ENCODE data around the gene HEPN1. TPM values are rescaled to one million over a fixed set of nuclear protein-coding genes. Genes with fewer than 3 reads are reported as not detected.
A peak's percentile ranks its signal among the peaks of the same experiment; 100 is the strongest.

HEPN1 gene
- total RNA-seq, 2 experiments from 2014 or later: not detected

DNA sequence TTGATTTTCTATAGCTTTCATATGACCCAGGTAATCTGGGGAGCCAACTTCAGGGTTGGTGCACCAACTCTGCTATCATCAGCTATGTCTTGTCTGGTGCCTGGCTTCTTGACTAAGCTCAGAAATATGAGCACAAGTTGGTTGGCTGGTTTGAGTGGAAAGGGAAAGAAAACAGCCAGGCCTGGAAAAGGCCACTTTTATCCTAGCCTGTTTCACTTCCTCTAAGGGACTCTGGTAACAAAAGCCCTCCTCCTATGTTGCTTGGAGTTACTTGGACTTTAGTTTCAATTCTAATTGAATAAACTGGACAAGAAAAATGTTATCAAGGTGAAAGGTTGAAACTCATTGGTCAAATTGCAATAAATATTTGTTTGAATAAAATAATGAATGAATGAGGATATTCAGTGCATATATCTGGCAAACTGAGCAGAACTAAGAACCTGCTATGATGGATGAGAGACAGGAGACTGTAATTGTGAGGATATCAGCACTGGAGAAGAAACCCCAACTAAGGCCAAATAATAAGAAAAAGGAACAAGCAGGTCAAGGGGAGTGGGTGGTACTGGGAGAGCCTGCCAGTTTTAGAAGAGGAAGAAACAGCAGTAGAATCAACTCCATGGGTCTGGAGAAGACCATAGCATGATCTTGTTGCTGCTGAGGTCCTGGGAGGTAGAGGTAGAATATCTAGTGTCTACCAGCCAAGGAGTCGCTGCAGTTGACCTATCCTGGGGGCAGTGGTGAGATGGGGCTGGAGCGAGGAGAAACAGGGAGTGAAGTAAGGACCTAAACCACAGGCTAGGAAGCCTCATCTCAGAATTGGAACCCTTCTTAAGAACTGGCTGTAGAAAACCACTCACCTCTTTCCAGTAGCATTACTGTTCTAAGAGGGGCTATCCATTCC, 29.6 kb upstream of the HEPN1 start:
- Mint-ChIP-seq H3K27me3 (peaks cover 19% of the 10 kb centered on the region), H3K27ac (no peak overlapping the region), H3K9me3 (ENCODE audit: low read depth) (no peaks in the 10 kb centered on the region), H3K4me3 (no peak overlapping the region), H3K36me3 (no peaks in the 10 kb centered on the region), H3K4me1 (no peaks in the 10 kb centered on the region)
- CTCF ChIA-PET: interaction anchor here (0.7 to 1.5 kb wide), 3 partner anchors 13 to 254 kb away, joined by 3 to 7 read pairs (median 5); no protein-coding TSS in a partner anchor
- ATAC-seq (no peak), DNase-seq (no peak)

DNA sequence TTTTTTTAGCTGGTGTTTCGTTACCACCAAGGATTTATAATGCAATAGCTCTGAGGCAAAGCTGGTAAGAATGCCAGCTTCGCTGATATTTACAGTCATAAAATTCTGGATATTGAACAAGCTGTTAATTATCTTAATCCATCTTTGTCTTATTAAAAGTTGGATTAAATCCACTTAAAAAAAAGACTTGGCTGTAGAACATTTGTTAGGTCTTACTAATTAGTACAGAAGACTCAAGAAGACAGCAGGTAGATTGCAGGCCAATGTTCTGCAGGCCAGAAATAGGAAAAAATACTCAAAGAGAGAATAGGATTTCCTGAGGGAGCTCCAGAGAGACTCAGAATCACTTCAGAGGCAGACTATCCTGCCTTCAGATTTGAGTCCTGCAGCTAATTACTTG, 28.9 kb upstream of the HEPN1 start:
- H3K36me3 Mint-ChIP-seq: no peaks in the 10 kb centered on the region
- no peak overlapping the region for H3K4me3 Mint-ChIP-seq
- DNase-seq (no peak), ATAC-seq (no peak)
- no peaks in the 10 kb centered on the region for H3K4me1 Mint-ChIP-seq
- no peaks in the 10 kb centered on the region for H3K9me3 Mint-ChIP-seq (ENCODE audit: low read depth)
- H3K27ac Mint-ChIP-seq: no peak overlapping the region
- peaks cover 19% of the 10 kb centered on the region for H3K27me3 Mint-ChIP-seq
- CTCF ChIA-PET: interaction anchor here (0.7 to 1.5 kb wide), 3 partner anchors 14 to 253 kb away, joined by 3 to 7 read pairs (median 3); partner anchors contain the start of gene HEPACAM

DNA sequence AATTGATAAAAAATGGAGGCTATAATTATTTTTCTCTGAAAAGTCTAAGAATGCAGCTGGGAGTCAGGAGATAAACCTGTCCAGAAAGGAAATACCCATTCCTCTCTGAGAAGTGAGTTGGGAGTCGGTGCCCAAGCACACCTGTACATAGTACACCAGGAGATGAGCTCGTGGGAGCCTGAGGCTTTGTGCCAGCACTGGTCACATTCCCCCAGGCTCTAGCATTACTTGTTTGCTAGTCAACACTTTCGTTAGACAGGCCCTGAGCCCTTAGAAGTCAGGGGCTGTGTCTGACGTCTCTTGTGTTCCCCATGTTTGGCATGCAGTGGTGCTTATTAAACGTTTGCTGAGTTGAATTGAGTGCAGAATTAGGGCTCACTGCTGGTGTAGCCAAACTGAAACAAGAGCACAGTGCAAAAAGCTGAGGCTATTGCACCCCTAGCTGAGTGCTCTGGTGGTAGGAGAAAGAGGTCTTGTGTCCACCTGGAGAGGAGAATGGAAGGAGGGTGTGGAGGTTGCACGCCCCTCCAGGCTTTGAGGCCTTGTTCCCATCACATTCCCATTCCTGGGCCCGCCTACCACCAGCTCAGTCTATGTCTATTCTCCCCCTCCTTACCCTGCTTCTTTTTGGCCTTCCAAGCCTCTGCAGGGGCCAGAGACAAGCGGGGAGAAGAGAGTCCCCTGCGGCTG, 28.2 kb upstream of the HEPN1 start:
- H3K4me1 Mint-ChIP-seq: no peaks in the 10 kb centered on the region
- CTCF ChIA-PET: interaction anchor here (0.7 to 1.5 kb wide), 4 partner anchors 13 to 252 kb away, joined by 3 to 7 read pairs (median 3); partner anchors contain the start of gene HEPACAM
- no peak overlapping the region for H3K27ac Mint-ChIP-seq
- DNase-seq (peak; percentile 26), ATAC-seq (no peak)
- H3K36me3 Mint-ChIP-seq: no peaks in the 10 kb centered on the region
- H3K9me3 Mint-ChIP-seq (ENCODE audit: low read depth): no peaks in the 10 kb centered on the region
- peaks cover 15% of the 10 kb centered on the region for H3K27me3 Mint-ChIP-seq
- no peak overlapping the region for H3K4me3 Mint-ChIP-seq

DNA sequence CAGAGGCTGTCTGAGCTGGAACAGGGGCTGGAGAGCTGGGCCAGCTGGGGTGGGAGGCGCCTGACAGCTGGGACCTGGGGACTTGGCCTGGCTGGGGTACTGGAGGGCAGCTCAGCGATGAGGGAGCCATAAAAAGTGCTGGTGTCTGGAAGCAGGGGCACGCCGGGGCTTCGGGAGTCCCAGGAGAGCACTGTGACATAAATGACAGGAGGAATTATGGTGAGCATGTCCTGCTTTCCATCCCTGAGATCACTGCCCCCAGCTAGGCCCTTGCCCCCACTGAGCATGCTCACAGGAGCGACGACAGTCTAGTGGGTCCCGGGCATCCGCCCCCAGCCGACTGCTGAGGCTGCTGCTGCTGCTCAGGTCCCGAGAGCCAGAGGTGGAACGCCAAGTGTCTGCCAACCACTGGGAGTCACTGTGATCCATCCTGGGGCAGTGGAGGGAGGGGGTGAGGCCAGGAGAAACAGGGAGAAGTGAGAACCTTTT, 27.6 kb upstream of the HEPN1 start:
- DNase-seq: peak; percentile 34
- Mint-ChIP-seq H3K4me3 (no peak overlapping the region), H3K27ac (no peak overlapping the region), H3K9me3 (ENCODE audit: low read depth) (no peaks in the 10 kb centered on the region), H3K36me3 (no peaks in the 10 kb centered on the region), H3K27me3 (peaks cover 15% of the 10 kb centered on the region), H3K4me1 (no peaks in the 10 kb centered on the region)
- no peak for ATAC-seq
- CTCF ChIA-PET: interaction anchor here (1.1 to 1.5 kb wide), 2 partner anchors 15 kb away, joined by 3 to 7 read pairs; no protein-coding TSS in a partner anchor

DNA sequence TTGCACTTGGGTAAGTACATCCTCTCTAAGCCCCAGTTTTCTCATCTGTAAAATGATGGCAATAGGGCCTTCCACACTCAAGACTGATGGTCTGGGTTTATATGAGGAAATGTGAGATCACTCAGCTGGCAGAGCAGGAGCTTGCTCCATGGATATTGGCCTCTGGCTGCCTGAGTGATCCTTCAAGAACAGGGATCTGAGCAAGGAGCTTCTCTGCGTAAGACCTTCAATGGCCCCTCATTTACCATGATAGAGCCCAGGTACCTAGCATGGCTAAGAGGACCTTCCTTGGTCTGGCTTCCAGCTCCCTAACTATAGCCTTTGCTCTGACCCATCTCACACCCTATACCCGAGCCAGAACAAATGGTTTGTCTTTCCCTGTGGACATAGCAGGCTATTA, 26.9 kb upstream of the HEPN1 start:
- Mint-ChIP-seq H3K27ac (no peak overlapping the region), H3K36me3 (no peaks in the 10 kb centered on the region), H3K9me3 (ENCODE audit: low read depth) (no peaks in the 10 kb centered on the region), H3K4me3 (no peak overlapping the region), H3K27me3 (peaks cover 15% of the 10 kb centered on the region), H3K4me1 (no peaks in the 10 kb centered on the region)
- DNase-seq (peak; percentile 22), ATAC-seq (no peak)
- CTCF ChIA-PET: interaction anchor here (1.1 kb wide), 1 partner anchor 16 kb away, joined by 3 read pairs; no protein-coding TSS in a partner anchor

DNA sequence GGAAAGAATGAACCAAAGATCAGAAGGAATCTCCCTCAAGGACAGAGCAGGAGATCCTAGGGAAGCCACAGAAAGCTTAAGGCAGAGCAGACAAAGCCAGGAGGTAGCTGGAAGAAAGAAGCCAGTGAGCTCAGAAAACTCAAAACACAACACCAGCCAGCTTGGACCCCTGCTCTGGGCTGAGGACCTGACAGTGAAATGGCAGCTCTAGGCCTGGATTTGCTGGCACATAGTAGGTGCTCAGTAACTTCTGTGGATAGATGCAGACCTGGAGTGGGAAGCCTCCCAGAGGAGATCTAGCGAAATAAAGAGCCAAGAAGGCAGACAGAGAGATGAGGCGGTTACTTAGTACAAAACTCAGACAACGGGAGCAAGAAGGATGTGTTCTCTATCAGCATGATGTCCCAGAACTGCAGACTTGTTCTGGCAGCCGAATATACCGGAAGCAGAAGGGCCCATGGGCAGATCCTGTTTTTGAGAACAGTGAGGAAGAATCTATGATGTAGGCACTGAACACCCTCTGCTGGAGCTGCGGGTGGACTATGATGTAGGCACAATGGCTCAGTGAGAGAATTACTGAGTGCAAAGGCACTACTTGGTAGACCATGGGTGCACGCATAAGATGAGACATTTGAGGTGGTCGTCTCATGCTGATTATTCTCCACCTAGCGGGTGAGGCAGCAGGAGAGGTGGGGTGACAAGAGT, 26.1 kb upstream of the HEPN1 start:
- peaks cover 2% of the 10 kb centered on the region for H3K4me1 Mint-ChIP-seq
- no peak overlapping the region for H3K4me3 Mint-ChIP-seq

DNA sequence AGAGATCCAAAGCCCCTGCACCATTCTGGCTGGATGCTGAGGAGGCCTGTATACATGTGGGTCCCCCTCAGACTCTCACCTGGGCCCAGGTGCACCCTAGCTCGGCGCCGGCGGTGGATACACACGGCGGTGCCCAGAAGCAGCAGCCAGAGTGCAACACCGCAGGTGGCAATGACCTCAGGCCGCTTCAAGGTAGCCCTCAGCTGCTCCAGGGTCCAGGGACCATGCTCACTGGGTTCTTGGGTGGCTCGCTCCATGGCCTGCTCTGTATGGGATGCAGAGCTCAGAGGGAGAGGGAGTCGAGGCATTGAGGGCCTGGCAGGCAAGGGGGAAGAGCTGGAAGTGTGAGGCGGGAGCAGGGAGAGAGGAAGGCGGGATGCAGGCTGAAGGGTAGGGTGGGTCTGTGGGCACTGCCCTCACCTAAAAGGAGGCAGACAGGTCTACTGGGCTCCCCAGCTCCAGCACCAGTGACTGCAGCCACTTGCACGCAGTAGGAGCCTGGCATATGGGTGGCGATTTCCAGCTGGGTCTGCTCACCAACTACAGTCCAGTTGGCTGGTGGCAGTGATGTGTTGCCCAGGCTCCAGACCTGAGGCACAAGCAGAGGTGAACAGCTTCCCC, 25.2 kb upstream of the HEPN1 start:
- no peak for ATAC-seq
- CTCF ChIA-PET: interaction anchor here (1.1 kb wide), 1 partner anchor 18 kb away, joined by 4 read pairs; no protein-coding TSS in a partner anchor
- H3K4me3 Mint-ChIP-seq: no peak overlapping the region
- no peaks in the 10 kb centered on the region for H3K9me3 Mint-ChIP-seq (ENCODE audit: low read depth)
- H3K4me1 Mint-ChIP-seq: peaks cover 2% of the 10 kb centered on the region
- DNase-seq: no peak
- peaks cover 17% of the 10 kb centered on the region for H3K27me3 Mint-ChIP-seq
- no peak overlapping the region for H3K27ac Mint-ChIP-seq
- H3K36me3 Mint-ChIP-seq: no peaks in the 10 kb centered on the region

More for the DNA sequence above, 26.1 kb upstream of the HEPN1 start:
- no peaks in the 10 kb centered on the region for H3K36me3 Mint-ChIP-seq
- H3K9me3 Mint-ChIP-seq (ENCODE audit: low read depth): no peaks in the 10 kb centered on the region
- ATAC-seq (no peak), DNase-seq (peak; percentile 22)
- CTCF ChIA-PET: interaction anchor here (1.1 kb wide), 2 partner anchors 17 kb away, joined by 3 to 4 read pairs; no protein-coding TSS in a partner anchor
- no peak overlapping the region for H3K27ac Mint-ChIP-seq
- peaks cover 17% of the 10 kb centered on the region for H3K27me3 Mint-ChIP-seq

DNA sequence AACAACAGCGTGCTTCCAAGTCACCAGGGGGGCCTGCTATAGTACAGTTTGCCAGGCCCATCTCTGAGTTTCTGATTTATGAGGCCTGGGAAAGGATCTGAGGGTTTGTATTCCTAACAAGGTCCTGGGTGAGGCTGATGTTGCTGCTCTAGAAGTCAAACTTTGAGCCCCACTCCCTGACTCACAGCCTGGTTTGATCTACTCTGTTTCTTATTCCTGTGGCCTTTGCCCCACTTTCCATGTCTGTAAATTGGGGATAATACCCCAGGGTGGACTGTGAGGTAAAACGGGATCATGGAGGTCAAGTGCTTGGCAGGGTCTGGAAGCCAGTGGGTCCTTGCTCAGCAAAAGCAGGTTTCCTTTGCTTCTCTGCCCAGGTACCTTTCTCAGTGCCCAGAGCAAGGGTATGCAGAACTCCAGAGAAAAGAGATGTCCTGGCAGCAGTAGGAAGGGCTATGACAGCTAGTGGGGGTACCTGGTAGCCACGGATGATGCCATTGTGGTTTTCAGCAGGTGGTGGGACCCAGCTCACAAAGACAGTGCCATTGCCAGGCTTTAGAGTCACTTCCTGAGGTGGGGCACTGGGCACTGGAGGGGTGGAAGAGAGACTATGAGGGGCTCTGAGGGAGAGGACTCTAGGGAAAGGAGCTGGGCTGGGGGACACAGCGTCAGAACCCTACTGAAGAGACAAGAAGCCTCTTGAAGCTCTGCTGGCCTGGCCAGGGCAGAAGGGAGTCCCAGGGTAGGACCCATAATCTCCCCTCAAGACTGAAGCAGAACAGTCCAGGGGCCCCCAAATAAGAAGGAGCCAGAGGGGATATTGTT, 24.2 kb upstream of the HEPN1 start:
- CTCF ChIA-PET: no interaction called here
- H3K36me3 Mint-ChIP-seq: no peaks in the 10 kb centered on the region

DNA sequence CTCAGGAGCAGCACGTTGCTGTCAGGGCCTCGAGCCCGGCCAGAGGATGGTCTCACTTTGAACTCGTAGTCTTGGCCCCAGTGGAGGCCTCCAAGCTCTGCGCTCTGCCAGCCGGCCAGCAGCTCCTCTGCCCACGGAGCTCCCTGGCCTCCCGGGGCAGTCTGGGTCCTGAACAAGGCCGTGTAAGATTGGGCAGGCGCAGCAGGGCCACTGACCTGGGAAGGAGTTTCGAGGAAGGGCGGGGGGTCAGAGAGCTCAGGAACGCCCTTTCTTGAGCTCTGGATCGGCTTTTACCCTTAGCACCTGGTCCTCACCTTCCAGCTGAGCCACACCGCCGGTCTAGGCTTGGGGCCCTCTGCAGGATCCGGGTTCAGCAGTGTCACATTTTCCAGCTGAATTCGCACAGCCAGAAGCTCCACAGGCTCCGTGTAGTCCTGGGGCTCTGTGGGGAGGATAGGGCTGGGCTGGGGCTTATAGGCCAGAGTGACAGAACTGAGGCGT, 23.5 kb upstream of the HEPN1 start:
- Mint-ChIP-seq H3K27ac (no peak overlapping the region), H3K36me3 (no peaks in the 10 kb centered on the region), H3K4me3 (no peak overlapping the region), H3K27me3 (peaks cover 26% of the 10 kb centered on the region), H3K4me1 (peaks cover 2% of the 10 kb centered on the region), H3K9me3 (ENCODE audit: low read depth) (no peaks in the 10 kb centered on the region)
- CTCF ChIA-PET: no interaction called here
- ATAC-seq: no peak
- no peak for DNase-seq

More for the DNA sequence above, 24.2 kb upstream of the HEPN1 start:
- peaks cover 2% of the 10 kb centered on the region for H3K4me1 Mint-ChIP-seq
- H3K9me3 Mint-ChIP-seq (ENCODE audit: low read depth): no peaks in the 10 kb centered on the region
- H3K27me3 Mint-ChIP-seq: peaks cover 20% of the 10 kb centered on the region
- DNase-seq: no peak
- no peak overlapping the region for H3K27ac Mint-ChIP-seq
- ATAC-seq: no peak
- no peak overlapping the region for H3K4me3 Mint-ChIP-seq

DNA sequence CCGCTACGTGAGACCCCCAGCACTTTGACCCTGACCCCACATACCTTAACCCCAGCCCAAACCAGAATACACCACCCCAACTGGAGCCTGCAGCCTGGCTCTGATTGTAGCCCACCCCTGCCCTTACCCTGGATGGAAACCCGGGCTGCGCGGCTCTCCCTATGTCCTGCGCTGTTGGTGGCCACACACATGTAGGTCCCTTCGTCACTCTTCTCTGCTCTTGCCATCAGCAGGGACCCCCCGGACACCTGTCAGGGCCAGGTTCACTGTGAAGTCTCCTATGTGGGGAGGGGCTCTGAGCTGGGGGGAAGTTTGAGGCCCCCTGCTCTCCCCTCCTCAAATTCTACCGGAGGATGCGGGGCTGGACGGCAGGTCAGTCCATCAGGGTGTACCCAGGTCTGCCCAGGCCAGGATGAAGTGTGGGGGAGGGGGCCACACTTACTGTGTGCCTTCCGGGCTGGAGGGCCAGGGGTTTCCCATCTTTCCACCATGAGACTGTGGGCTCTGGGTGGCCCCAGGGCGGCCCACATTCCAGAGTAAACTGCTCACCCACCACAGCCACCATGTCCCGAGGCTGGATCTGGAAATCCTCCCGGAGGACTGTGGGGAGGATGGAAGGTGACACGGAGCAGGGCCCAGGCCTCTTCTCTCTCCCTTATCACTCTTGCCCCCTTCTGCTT, 22.8 kb upstream of the HEPN1 start:
- Mint-ChIP-seq H3K36me3 (no peaks in the 10 kb centered on the region), H3K27me3 (peaks cover 32% of the 10 kb centered on the region), H3K4me3 (no peak overlapping the region), H3K27ac (no peak overlapping the region), H3K9me3 (ENCODE audit: low read depth) (no peaks in the 10 kb centered on the region), H3K4me1 (peaks cover 2% of the 10 kb centered on the region)
- no peak for ATAC-seq
- CTCF ChIA-PET: no interaction called here
- DNase-seq: no peak

DNA sequence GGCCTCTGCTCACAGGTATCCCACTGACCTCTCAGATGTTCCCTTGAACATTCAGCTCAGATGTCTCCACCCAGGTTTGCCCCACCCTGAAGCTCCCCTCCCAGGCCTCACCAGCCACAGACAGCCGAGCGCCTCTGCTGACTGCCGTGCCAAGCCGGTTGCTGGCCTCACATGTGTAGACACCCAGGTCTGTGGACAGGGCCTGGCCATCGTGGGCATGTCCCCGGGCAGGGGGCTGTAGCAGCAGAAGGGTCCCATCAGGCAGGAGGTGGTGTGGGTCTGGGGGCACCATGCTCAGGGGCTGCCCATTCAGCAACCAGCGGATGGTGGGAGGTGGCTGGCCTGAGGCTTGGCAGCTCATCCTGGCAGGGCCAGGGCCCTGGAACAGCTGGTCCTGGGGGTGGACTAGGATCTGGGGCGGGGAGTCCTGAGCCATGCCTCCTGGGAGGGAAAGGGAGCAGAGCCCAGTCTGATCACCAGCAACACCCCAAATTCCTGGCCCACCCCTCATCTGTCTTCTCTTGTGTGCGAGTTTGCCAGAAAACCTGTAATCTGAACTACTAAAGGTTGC, 22.1 kb upstream of the HEPN1 start:
- CTCF ChIA-PET: interaction anchor here (0.6 kb wide), 1 partner anchor 730 kb away, joined by 3 read pairs; no protein-coding TSS in a partner anchor
- ATAC-seq (no peak), DNase-seq (no peak)
- peaks cover 39% of the 10 kb centered on the region for H3K27me3 Mint-ChIP-seq
- H3K4me1 Mint-ChIP-seq: peaks cover 2% of the 10 kb centered on the region
- no peaks in the 10 kb centered on the region for H3K36me3 Mint-ChIP-seq
- no peaks in the 10 kb centered on the region for H3K9me3 Mint-ChIP-seq (ENCODE audit: low read depth)
- H3K4me3 Mint-ChIP-seq: no peak overlapping the region
- H3K27ac Mint-ChIP-seq: no peak overlapping the region

Data from activated CD8-positive, alpha-beta memory T cell treated with anti-CD3 and anti-CD28 coated beads, Interleukin-2, amount 10 ng/mL, durations not matched to agents 7 days and 5 days (primary cell).